ENCODE results near the gene TEX264. TPM values are rescaled to one million over a fixed set of nuclear protein-coding genes. Genes with fewer than 3 reads are reported as not detected.

Gene TEX264
- total RNA-seq, 1 experiment from 2014 or later, result 44.3 TPM

GRCh38 chr3:51679318-51679717 is 8.3 kb downstream of the TEX264 start:
- Histone ChIP-seq H3K4me2 (no peak overlapping the region), H3K4me3 (no peak overlapping the region), H3K36me3 (ENCODE audit: low read depth) (no peaks in the 10 kb centered on the region), H2AFZ (no peak overlapping the region), H4K20me1 (ENCODE audit: insufficient read depth) (peaks cover 5% of the 10 kb centered on the region; the same call in 1 of the 2 replicates), H3K79me2 (ENCODE audit: low read depth) (no peaks in the 10 kb centered on the region), H3K4me1 (replicated peaks; ENCODE audit: insufficient read depth) (no peaks in the 10 kb centered on the region), H3K9me3 (ENCODE audit: insufficient read depth, low read depth) (no peaks in the 10 kb centered on the region), H3F3A (ENCODE audit: insufficient read depth, low read depth) (no peaks in the 10 kb centered on the region), H3K9me2 (ENCODE audit: insufficient read depth) (no peaks in the 10 kb centered on the region), H3K27me3 (ENCODE audit: insufficient read depth, low read depth) (no peaks in the 10 kb centered on the region), H3K27ac (no peak overlapping the region)
- ChIA-PET CTCF (no interaction called here), POLR2A (ENCODE audit: unreplicated experiment) (no interaction called here)
- TF ChIP-seq CTCF (conservative IDR thresholded peaks at IDR 0.05) (no peak), EZH2 (IDR thresholded peaks at IDR 0.05; ENCODE audit: low read depth) (no peak)
- DNase-seq, result no peak
- no TSS peak for BruUV-seq (replicated peaks)
- intact Hi-C loops (cut with micrococcal nuclease; ENCODE audit: unreplicated experiment), result no loop called here

- Histone ChIP-seq H3K27ac (no peak overlapping the region), H3K4me1 (replicated peaks; ENCODE audit: insufficient read depth) (no peaks in the 10 kb centered on the region), H3K9me2 (ENCODE audit: insufficient read depth) (no peaks in the 10 kb centered on the region), H3F3A (ENCODE audit: insufficient read depth, low read depth) (no peaks in the 10 kb centered on the region), H3K27me3 (ENCODE audit: insufficient read depth, low read depth) (no peaks in the 10 kb centered on the region), H2AFZ (no peak overlapping the region), H3K79me2 (ENCODE audit: low read depth) (no peaks in the 10 kb centered on the region), H4K20me1 (ENCODE audit: insufficient read depth) (peaks cover 5% of the 10 kb centered on the region; the same call in 1 of the 2 replicates), H3K4me3 (no peak overlapping the region), H3K9me3 (ENCODE audit: insufficient read depth, low read depth) (no peaks in the 10 kb centered on the region), H3K36me3 (ENCODE audit: low read depth) (no peaks in the 10 kb centered on the region), H3K4me2 (no peak overlapping the region)
- intact Hi-C loops (cut with micrococcal nuclease; ENCODE audit: unreplicated experiment), result loop anchor here (5.0 kb wide), 1 partner anchor 42 kb away; no protein-coding TSS in a partner anchor
- ChIA-PET CTCF (no interaction called here), POLR2A (ENCODE audit: unreplicated experiment) (no interaction called here)
- no peak for DNase-seq
- no peak for TF ChIP-seq EZH2 (IDR thresholded peaks at IDR 0.05; ENCODE audit: low read depth)
- BruUV-seq (replicated peaks), result no TSS peak
Observed at GRCh38 chr3:51679777-51680176, 8.7 kb downstream of the TEX264 start.

GRCh38 chr3:51680196-51680595 is 9.1 kb downstream of the TEX264 start:
- Histone ChIP-seq H2AFZ (no peak overlapping the region), H3K4me1 (replicated peaks; ENCODE audit: insufficient read depth) (no peaks in the 10 kb centered on the region), H3K27me3 (ENCODE audit: insufficient read depth, low read depth) (no peaks in the 10 kb centered on the region), H3K4me3 (no peak overlapping the region), H4K20me1 (ENCODE audit: insufficient read depth) (peaks cover 5% of the 10 kb centered on the region; the same call in 1 of the 2 replicates), H3F3A (ENCODE audit: insufficient read depth, low read depth) (no peaks in the 10 kb centered on the region), H3K36me3 (ENCODE audit: low read depth) (no peaks in the 10 kb centered on the region), H3K4me2 (no peak overlapping the region), H3K9me2 (ENCODE audit: insufficient read depth) (no peaks in the 10 kb centered on the region), H3K9me3 (ENCODE audit: insufficient read depth, low read depth) (no peaks in the 10 kb centered on the region), H3K27ac (no peak overlapping the region), H3K79me2 (ENCODE audit: low read depth) (no peaks in the 10 kb centered on the region)
- intact Hi-C loops (cut with micrococcal nuclease; ENCODE audit: unreplicated experiment), result loop anchor here (5.0 kb wide), 1 partner anchor 43 kb away; no protein-coding TSS in a partner anchor
- DNase-seq, result no peak
- CTCF ChIA-PET, result interaction anchor here (0.6 to 2.3 kb wide), 3 partner anchors 8 to 178 kb away, joined by 3 to 16 read pairs (median 3); no protein-coding TSS in a partner anchor
- TF ChIP-seq EZH2 (IDR thresholded peaks at IDR 0.05; ENCODE audit: low read depth), result no peak
- POLR2A ChIA-PET (ENCODE audit: unreplicated experiment), result no interaction called here
- no TSS peak for BruUV-seq (replicated peaks)

GRCh38 chr3:51680663-51681230 is 9.7 kb downstream of the TEX264 start:
- Histone ChIP-seq H3K27ac (no peak overlapping the region), H3K4me2 (no peak overlapping the region), H4K20me1 (ENCODE audit: insufficient read depth) (peaks cover 5% of the 10 kb centered on the region; the same call in 1 of the 2 replicates), H3K36me3 (ENCODE audit: low read depth) (no peaks in the 10 kb centered on the region), H3K4me3 (no peak overlapping the region), H3F3A (ENCODE audit: insufficient read depth, low read depth) (no peaks in the 10 kb centered on the region), H3K27me3 (ENCODE audit: insufficient read depth, low read depth) (no peaks in the 10 kb centered on the region), H2AFZ (no peak overlapping the region), H3K79me2 (ENCODE audit: low read depth) (no peaks in the 10 kb centered on the region), H3K4me1 (replicated peaks; ENCODE audit: insufficient read depth) (no peaks in the 10 kb centered on the region), H3K9me2 (ENCODE audit: insufficient read depth) (no peaks in the 10 kb centered on the region), H3K9me3 (ENCODE audit: insufficient read depth, low read depth) (no peaks in the 10 kb centered on the region)
- ChIA-PET POLR2A (ENCODE audit: unreplicated experiment) (interaction anchor here (0.5 to 0.6 kb wide), 3 partner anchors 9 to 738 kb away, joined by 9 to 14 read pairs (median 9); no protein-coding TSS in a partner anchor), CTCF (interaction anchor here (0.6 to 2.3 kb wide), 5 partner anchors 8 to 181 kb away, joined by 3 to 34 read pairs (median 6); partner anchors contain the start of gene DCAF1)
- DNase-seq, result no peak
- intact Hi-C loops (cut with micrococcal nuclease; ENCODE audit: unreplicated experiment), result loop anchor here (5.0 kb wide), 1 partner anchor 43 kb away; no protein-coding TSS in a partner anchor
- no TSS peak for BruUV-seq (replicated peaks)
- TF ChIP-seq EZH2 (IDR thresholded peaks at IDR 0.05; ENCODE audit: low read depth) (no peak), CTCF (conservative IDR thresholded peaks at IDR 0.05) (no peak)

All from PC-9 (cell line).